Naive thymus-derived CD4-positive, alpha-beta T cell (primary cell): ENCODE results near the gene SIGLEC7. TPM values are rescaled to one million over a fixed set of nuclear protein-coding genes. Genes with fewer than 3 reads are reported as not detected.
A peak's percentile ranks its signal among the peaks of the same experiment; 100 is the strongest.

Experiments used
- ATAC-seq: fragments of 150-1000 bp; cut with Tn5 transposase; 2 replicates; pipeline ENCODE4 v1.10.0; 2021; ENCODE audit warnings: mild to moderate bottlenecking, moderate library complexity
- CTCF ChIA-PET: fragments of 350-600 bp; sonication (Branson Sonifier 250); formaldehyde crosslinking; loops from one replicate; lab custom pipeline; 2021; ENCODE audit warnings: antibody characterized with exemption; lab: Charles Lee
- POLR2A ChIA-PET: fragments of 350-600 bp; sonication (Branson Sonifier 250); formaldehyde crosslinking; loops from one replicate; lab custom pipeline; 2021; ENCODE audit warnings: antibody characterized with exemption, inconsistent platforms; lab: Charles Lee
- DNase-seq, 9 donors: peaks; one replicate each; pipeline versions ENCODE4 v3.0.0 to v3.0.0-alpha.2; 2020 to 2022; ENCODE audit warnings: mixed read lengths in 1 of 9
- H3K27ac ChIP-seq: one replicate; pipeline ENCODE4 v1.7.0; 2013; ENCODE audit warnings: mild to moderate bottlenecking, low read depth, low read length, moderate library complexity
- H3K27me3 ChIP-seq, 2 donors: one replicate each; pipeline ENCODE4 v1.7.0; 2013; ENCODE audit warnings: low read length in 2 of 2, mild to moderate bottlenecking in 2 of 2, moderate library complexity in 2 of 2; ENCODE audit not compliant: control insufficient read depth in 2 of 2, insufficient read depth in 2 of 2
- H3K36me3 ChIP-seq, 3 experiments: 1 replicate in 2 of 3; 2 replicates in 1 of 3; pipeline ENCODE4 v1.7.0; 2013; ENCODE audit warnings: low read length in 3 of 3, mild to moderate bottlenecking in 3 of 3, moderate library complexity in 1 of 3; ENCODE audit not compliant: insufficient read depth in 3 of 3, control insufficient read depth in 2 of 3
- H3K4me1 ChIP-seq, 2 donors: one replicate each; pipeline ENCODE4 v1.7.0; 2013; ENCODE audit warnings: low read length in 2 of 2, mild to moderate bottlenecking in 2 of 2, moderate library complexity in 1 of 2; ENCODE audit not compliant: control insufficient read depth in 2 of 2, insufficient read depth in 2 of 2
- H3K4me3 ChIP-seq: 2 replicates; pipeline ENCODE4 v1.7.0; 2013; ENCODE audit warnings: mild to moderate bottlenecking, low read length
- H3K9me3 ChIP-seq, 3 experiments: 1 replicate in 2 of 3; 2 replicates in 1 of 3; pipeline ENCODE4 v1.7.0; 2013; ENCODE audit warnings: low read length in 3 of 3; ENCODE audit not compliant: control insufficient read depth in 2 of 3
- H3K27ac Mint-ChIP-seq, 9 donors: one replicate each; pipeline ENCODE4 v1.8.0; 2020 to 2022; ENCODE audit warnings: mixed read lengths in 9 of 9, mild to moderate bottlenecking in 8 of 9, moderate library complexity in 5 of 9, inconsistent platforms in 2 of 9
- H3K27me3 Mint-ChIP-seq, 5 donors: one replicate each; pipeline ENCODE4 v1.8.0; 2021 to 2022; ENCODE audit warnings: mixed read lengths in 5 of 5, mild to moderate bottlenecking in 1 of 5
- H3K36me3 Mint-ChIP-seq, 5 donors: one replicate each; pipeline ENCODE4 v1.8.0; 2020 to 2022; ENCODE audit warnings: mixed read lengths in 5 of 5, mild to moderate bottlenecking in 3 of 5, inconsistent platforms in 1 of 5
- H3K4me1 Mint-ChIP-seq, 7 donors: one replicate each; pipeline ENCODE4 v1.8.0; 2020 to 2022; ENCODE audit warnings: mixed read lengths in 7 of 7, mild to moderate bottlenecking in 3 of 7, inconsistent platforms in 1 of 7
- H3K4me3 Mint-ChIP-seq, 10 donors: one replicate each; pipeline ENCODE4 v1.8.0; 2020 to 2022; ENCODE audit warnings: mild to moderate bottlenecking in 10 of 10, mixed read lengths in 10 of 10, moderate library complexity in 6 of 10, inconsistent platforms in 2 of 10
- H3K9me3 Mint-ChIP-seq, 11 donors: one replicate each; pipeline ENCODE4 v1.8.0; 2020 to 2022; ENCODE audit warnings: mixed read lengths in 11 of 11, mild to moderate bottlenecking in 4 of 11, inconsistent platforms in 1 of 11, moderate library complexity in 1 of 11
- intact Hi-C, 2 donors: fragments of 100-400 bp; cut with micrococcal nuclease; formaldehyde crosslinking; loops; one replicate each; pipeline ENCODE4 v1.15.1; 2023
- polyA plus RNA-seq, 2 donors: library from polyadenylated mRNA; unstranded; fragments of 300-500 nt; fragmentation: Illumina TruSeq; gene quantifications; one replicate each; pipeline ENCODE4 v1.2.3, GENCODE V29; 2021
- total RNA-seq, 6 experiments: library from RNA in 5 of 6; stranded (reverse) in 5 of 6; gene quantifications; 1 replicate in 5 of 6; 2 replicates in 1 of 6; pipeline ENCODE4 v1.2.3 and lab custom pipeline; 2021 to 2026

SIGLEC7 gene
- total and polyA plus RNA-seq, 7 experiments from 2014 or later, result 0.25 to 10.3 (median 0.68) TPM; not detected in 2

- CTCF ChIA-PET, result interaction anchor here (1.6 to 1.7 kb wide), 2 partner anchors 57 to 67 kb away, joined by 4 to 5 read pairs; no protein-coding TSS in a partner anchor
- H3K4me3 Mint-ChIP-seq, result no peak overlapping the region
- POLR2A ChIA-PET, result no interaction called here
- Histone ChIP-seq H3K36me3 (peaks cover 0 to 58% (median 6%) of the 10 kb centered on the region in 3 experiments), H3K4me1 (peaks cover 5 to 17% of the 10 kb centered on the region in 2 donors), H3K9me3 (no peaks in the 10 kb centered on the region), H3K27me3 (no peaks in the 10 kb centered on the region), H3K4me3 (no peak overlapping the region), H3K27ac (no peak overlapping the region)
- peaks cover 37 to 67% (median 54%) of the 10 kb centered on the region in 7 donors for H3K4me1 Mint-ChIP-seq
- ATAC-seq (no peak), DNase-seq (no peak)
- H3K27me3 Mint-ChIP-seq, result no peaks in the 10 kb centered on the region
- intact Hi-C loops, result loop anchor here in 1 of 2 donors (10.0 kb wide), 1 partner anchor 1077 kb away; the partner anchor contains the start of genes VRK3 and ZNF473
- H3K36me3 Mint-ChIP-seq, result peaks cover 3 to 40% (median 18%) of the 10 kb centered on the region in 5 donors
- peaks cover 0 to 2% (median 0%) of the 10 kb centered on the region in 11 donors for H3K9me3 Mint-ChIP-seq
- H3K27ac Mint-ChIP-seq, result peak overlapping the region in 1 of 9 donors; percentile 45
Observed at GRCh38 chr19:51101171-51101865, 40.8 kb upstream of the SIGLEC7 start.

DNA sequence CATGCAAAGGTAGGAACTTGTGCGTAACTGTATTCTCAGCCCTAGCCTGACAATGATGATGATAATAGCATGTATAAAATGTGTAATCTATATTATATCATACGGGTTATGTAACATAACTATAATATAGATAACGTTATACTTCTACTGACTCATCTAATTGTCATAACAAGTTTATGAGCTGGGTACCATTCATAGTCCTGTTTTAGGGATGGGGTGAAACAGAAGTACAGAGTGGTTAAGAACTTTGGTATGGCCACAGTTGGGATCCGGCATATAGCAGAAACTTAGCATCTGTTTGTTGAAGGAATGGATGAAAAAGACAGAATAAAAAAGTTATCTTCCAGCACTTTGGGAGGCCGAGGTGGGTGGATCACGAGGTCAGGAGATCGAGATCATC lies 39.1 kb upstream of the SIGLEC7 start:
- Histone ChIP-seq H3K9me3 (no peaks in the 10 kb centered on the region), H3K36me3 (peaks cover 0 to 56% (median 6%) of the 10 kb centered on the region in 3 experiments), H3K27ac (no peak overlapping the region), H3K27me3 (no peaks in the 10 kb centered on the region), H3K4me1 (peaks cover 8 to 12% of the 10 kb centered on the region in 2 donors), H3K4me3 (no peak overlapping the region)
- H3K36me3 Mint-ChIP-seq, result peaks cover 0 to 36% (median 12%) of the 10 kb centered on the region in 5 donors
- peaks cover 0 to 2% (median 0%) of the 10 kb centered on the region in 11 donors for H3K9me3 Mint-ChIP-seq
- no peak for DNase-seq
- no peak overlapping the region for H3K4me3 Mint-ChIP-seq
- no peak for ATAC-seq
- POLR2A ChIA-PET, result interaction anchor here (0.5 kb wide), 1 partner anchor 27 kb away, joined by 3 read pairs; no protein-coding TSS in a partner anchor
- intact Hi-C loops, result loop anchor here in 1 of 2 donors (10.0 kb wide), 1 partner anchor 1078 kb away; the partner anchor contains the start of genes VRK3 and ZNF473
- CTCF ChIA-PET, result no interaction called here
- peaks cover 35 to 66% (median 56%) of the 10 kb centered on the region in 7 donors for H3K4me1 Mint-ChIP-seq
- no peaks in the 10 kb centered on the region for H3K27me3 Mint-ChIP-seq
- peak overlapping the region in 2 of 9 donors; percentile 5 to 6 for H3K27ac Mint-ChIP-seq

DNA sequence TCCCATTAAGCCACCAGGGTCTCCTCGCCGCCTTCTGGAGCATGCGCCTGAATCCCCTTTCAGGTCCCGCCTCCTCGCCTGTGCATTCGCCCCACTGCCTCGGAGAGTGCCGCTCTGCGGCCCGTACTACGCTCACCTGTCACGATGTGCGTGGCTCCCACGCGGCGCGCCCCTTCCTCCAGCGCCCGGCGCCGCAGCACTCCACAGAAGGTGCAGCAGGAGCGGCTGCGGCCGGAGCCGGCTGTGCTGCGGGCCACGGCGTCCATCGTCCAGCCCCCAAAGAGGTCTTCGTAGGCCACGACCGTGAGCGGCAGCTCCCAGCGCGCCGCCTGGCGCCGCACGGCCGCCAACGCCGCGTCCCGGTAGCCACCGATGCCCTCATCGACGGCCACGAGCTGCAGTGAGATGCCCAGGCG lies 38.2 kb upstream of the SIGLEC7 start:
- H3K4me1 Mint-ChIP-seq, result peaks cover 41 to 74% (median 66%) of the 10 kb centered on the region in 7 donors
- no peaks in the 10 kb centered on the region for H3K9me3 ChIP-seq
- H3K27ac ChIP-seq, result no peak overlapping the region
- no peaks in the 10 kb centered on the region for H3K27me3 Mint-ChIP-seq
- intact Hi-C loops, result loop anchor here in 1 of 2 donors (10.0 kb wide), 1 partner anchor 1079 kb away; the partner anchor contains the start of genes VRK3 and ZNF473
- DNase-seq (no peak), ATAC-seq (no peak)
- H3K4me3 ChIP-seq, result no peak overlapping the region
- H3K27me3 ChIP-seq, result no peaks in the 10 kb centered on the region
- peaks cover 0 to 55% (median 6%) of the 10 kb centered on the region in 3 experiments for H3K36me3 ChIP-seq
- no peak overlapping the region for H3K4me3 Mint-ChIP-seq
- ChIA-PET POLR2A (no interaction called here), CTCF (interaction anchor here (0.6 kb wide), 1 partner anchor 28 kb away, joined by 5 read pairs; no protein-coding TSS in a partner anchor)
- H3K36me3 Mint-ChIP-seq, result peaks cover 0 to 36% (median 12%) of the 10 kb centered on the region in 5 donors
- no peak overlapping the region for H3K27ac Mint-ChIP-seq
- H3K9me3 Mint-ChIP-seq, result peaks cover 0 to 4% (median 0%) of the 10 kb centered on the region in 11 donors
- peaks cover 11 to 12% of the 10 kb centered on the region in 2 donors for H3K4me1 ChIP-seq

DNA sequence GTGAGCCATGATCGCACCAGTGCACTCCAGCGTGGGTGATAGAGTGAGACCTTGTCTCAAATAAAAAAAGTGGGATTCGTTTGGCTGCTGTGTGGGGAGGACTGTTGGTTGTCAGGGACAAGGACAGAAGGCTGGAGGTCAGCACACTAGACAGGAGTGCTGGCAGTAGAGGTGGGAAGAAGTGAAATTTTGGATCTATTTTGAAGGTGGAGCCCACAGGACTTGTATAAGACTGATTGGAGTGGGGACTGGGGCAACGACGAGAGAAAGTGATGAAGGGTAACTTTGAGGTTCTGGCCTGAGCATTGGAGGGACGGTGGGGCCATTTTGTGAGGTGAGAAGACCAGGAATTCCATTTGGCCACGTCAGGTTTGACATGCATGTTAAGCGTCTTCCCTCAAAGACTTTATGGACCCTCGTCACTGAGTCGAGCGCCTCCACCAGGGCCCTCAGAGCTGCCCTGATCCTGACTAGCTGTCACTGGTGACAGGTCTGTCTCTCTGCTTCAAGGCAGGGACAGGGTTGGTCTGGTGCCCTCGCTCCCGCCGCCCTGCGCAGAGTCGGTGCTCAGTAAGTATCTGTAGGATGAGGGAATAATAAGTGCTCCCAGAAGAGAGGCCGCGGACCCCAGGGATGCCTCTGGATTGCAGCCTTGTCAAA lies 34.6 kb upstream of the SIGLEC7 start:
- peak overlapping the region; percentile 90 to 100 (median 98) for H3K4me3 Mint-ChIP-seq
- H3K36me3 ChIP-seq, result peaks cover 0 to 26% (median 6%) of the 10 kb centered on the region in 3 experiments
- H3K27ac Mint-ChIP-seq, result peak overlapping the region; percentile 92 to 99 (median 97)
- H3K9me3 ChIP-seq, result no peaks in the 10 kb centered on the region
- intact Hi-C loops, result loop anchor here (1.0 to 10.0 kb wide), 18 partner anchors 10 to 1340 kb away; partner anchors contain the start of genes VRK3 (in 2 of the 2), AKT1S1 (in 1 of the 2), AP2A1 (in 1 of the 2) and KCNC3 (in 1 of the 2)
- no peaks in the 10 kb centered on the region for H3K27me3 Mint-ChIP-seq
- POLR2A ChIA-PET, result no interaction called here
- no peak for ATAC-seq
- CTCF ChIA-PET, result interaction anchor here (0.7 kb wide), 1 partner anchor 25 kb away, joined by 3 read pairs; no protein-coding TSS in a partner anchor
- DNase-seq, result no peak
- peak overlapping the region; percentile 77 for H3K27ac ChIP-seq
- no peaks in the 10 kb centered on the region for H3K27me3 ChIP-seq
- peaks cover 31 to 53% (median 49%) of the 10 kb centered on the region in 7 donors for H3K4me1 Mint-ChIP-seq
- H3K36me3 Mint-ChIP-seq, result peaks cover 0 to 25% (median 11%) of the 10 kb centered on the region in 5 donors
- H3K4me1 ChIP-seq, result peaks cover 13% of the 10 kb centered on the region in 2 donors
- H3K9me3 Mint-ChIP-seq, result peaks cover 0 to 4% (median 0%) of the 10 kb centered on the region in 11 donors
- peak overlapping the region; percentile 92 for H3K4me3 ChIP-seq

DNA sequence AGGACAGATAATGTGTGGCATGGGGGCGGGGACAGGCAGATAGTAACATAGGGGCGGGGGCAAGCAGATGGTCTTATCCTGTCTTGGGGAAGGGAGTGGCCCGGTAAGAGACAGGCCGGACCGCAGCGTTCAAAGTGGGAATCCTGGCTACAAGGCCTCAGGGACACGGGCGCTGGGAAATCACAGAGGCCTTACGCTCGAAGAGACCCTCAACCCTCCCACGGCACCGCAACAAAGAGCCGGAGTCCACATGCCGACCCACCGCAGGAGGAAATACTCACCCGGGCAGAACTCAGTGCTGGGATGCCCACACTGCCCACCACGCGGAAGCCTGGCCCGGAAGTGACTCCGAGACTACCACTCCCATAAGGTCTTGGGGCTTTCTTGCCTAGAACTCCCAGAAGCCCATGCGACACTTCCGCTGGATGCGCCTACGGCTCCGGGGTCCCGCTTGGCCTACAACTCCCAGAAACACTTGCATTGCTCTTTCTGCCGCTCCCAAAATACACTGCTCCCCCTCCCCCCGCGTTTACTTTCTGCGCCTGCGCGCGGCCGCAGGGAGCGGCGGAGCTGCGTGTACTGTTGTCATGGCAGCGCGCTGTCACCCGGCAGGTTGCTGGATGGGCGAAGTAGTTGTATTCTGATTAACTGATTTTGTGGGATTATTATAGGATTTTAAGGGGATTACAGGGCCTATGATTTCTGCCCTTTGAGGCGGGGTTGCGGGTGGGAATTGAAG lies 33.9 kb upstream of the SIGLEC7 start, which contains the start of gene CTU1:
TSS of gene CTU1 (minus strand) at position 344 of the 739 bp plus-strand sequence. CDS start 3,840 bp downstream, outside the sequence.
- DNase-seq (peak; percentile 93 to 99 (median 98)), ATAC-seq (peak; percentile 99)
- Histone ChIP-seq H3K27me3 (no peaks in the 10 kb centered on the region), H3K36me3 (peaks cover 0 to 19% (median 6%) of the 10 kb centered on the region in 3 experiments), H3K9me3 (no peaks in the 10 kb centered on the region), H3K4me1 (peaks cover 13% of the 10 kb centered on the region in 2 donors), H3K4me3 (peak within 1 kb of the TSS; percentile 92), H3K27ac (peak within 1 kb of the TSS; percentile 77)
- Mint-ChIP-seq H3K27ac (peak within 1 kb of the TSS; percentile 92 to 99 (median 97)), H3K36me3 (peaks cover 0 to 18% (median 7%) of the 10 kb centered on the region in 5 donors), H3K4me1 (peaks cover 28 to 48% (median 42%) of the 10 kb centered on the region in 7 donors), H3K4me3 (peak within 1 kb of the TSS; percentile 90 to 100 (median 98)), H3K9me3 (peaks cover 0 to 4% (median 0%) of the 10 kb centered on the region in 11 donors), H3K27me3 (no peaks in the 10 kb centered on the region)
- CTCF ChIA-PET, result interaction anchor here (0.8 kb wide), 2 partner anchors 10 to 49 kb away, joined by 3 to 4 read pairs; no protein-coding TSS in a partner anchor
- POLR2A ChIA-PET, result no interaction called here
- intact Hi-C loops, result loop anchor here (1.0 to 10.0 kb wide), 18 partner anchors 11 to 1341 kb away; partner anchors contain the start of genes VRK3 (in 2 of the 2), AKT1S1 (in 1 of the 2), AP2A1 (in 1 of the 2) and KCNC3 (in 1 of the 2)
